Activated CD4-positive, alpha-beta T cell treated with anti-CD3 and anti-CD28 coated beads for 1 hour (primary cell): Measurements from ENCODE around the gene PPP1R37.

ENCODE experiments used
- DNase-seq: peaks from one replicate; pipeline ENCODE4 v3.0.0-alpha.2; 2020

PPP1R37 gene

GRCh38 chr19:45141203-45141900 lies 48.4 kb downstream of the PPP1R37 start:
- no peak for DNase-seq

GRCh38 chr19:45142016-45142725 lies 49.2 kb downstream of the PPP1R37 start:
- DNase-seq = no peak

GRCh38 chr19:45142726-45143110 lies 49.7 kb downstream of the PPP1R37 start:
- no peak for DNase-seq

- DNase-seq = no peak
Measured at GRCh38 chr19:45144431-45145269, 51.7 kb downstream of the PPP1R37 start.

GRCh38 chr19:45145270-45146189 lies 52.6 kb downstream of the PPP1R37 start:
- DNase-seq = no peak

GRCh38 chr19:45146251-45146650 lies 53.3 kb downstream of the PPP1R37 start:
- no peak for DNase-seq

- DNase-seq = no peak
Measured at GRCh38 chr19:45146741-45147205, 53.8 kb downstream of the PPP1R37 start.

GRCh38 chr19:45147835-45148676 lies 55.1 kb downstream of the PPP1R37 start:
- no peak for DNase-seq

GRCh38 chr19:45149129-45149528 lies 56.1 kb downstream of the PPP1R37 start:
- no peak for DNase-seq

GRCh38 chr19:45150180-45150579 lies 57.2 kb downstream of the PPP1R37 start:
- DNase-seq = no peak

GRCh38 chr19:45150751-45151281 lies 57.8 kb downstream of the PPP1R37 start:
- no peak for DNase-seq

GRCh38 chr19:45151320-45151719 lies 58.3 kb downstream of the PPP1R37 start:
- no peak for DNase-seq

- DNase-seq = no peak
Measured at GRCh38 chr19:45151821-45152503, 59.0 kb downstream of the PPP1R37 start.

- peak; percentile 16 for DNase-seq
Measured at GRCh38 chr19:45152504-45153338, 59.7 kb downstream of the PPP1R37 start.

- no peak for DNase-seq
Measured at GRCh38 chr19:45153339-45154063, 60.5 kb downstream of the PPP1R37 start.

GRCh38 chr19:45154064-45154827 lies 61.3 kb downstream of the PPP1R37 start:
- no peak for DNase-seq

GRCh38 chr19:45156011-45156630 lies 63.1 kb downstream of the PPP1R37 start:
- no peak for DNase-seq

- DNase-seq = no peak
Measured at GRCh38 chr19:45156751-45157150, 63.8 kb downstream of the PPP1R37 start.
